ENCODE data around the gene IGSF9.

IGSF9 gene

DNA sequence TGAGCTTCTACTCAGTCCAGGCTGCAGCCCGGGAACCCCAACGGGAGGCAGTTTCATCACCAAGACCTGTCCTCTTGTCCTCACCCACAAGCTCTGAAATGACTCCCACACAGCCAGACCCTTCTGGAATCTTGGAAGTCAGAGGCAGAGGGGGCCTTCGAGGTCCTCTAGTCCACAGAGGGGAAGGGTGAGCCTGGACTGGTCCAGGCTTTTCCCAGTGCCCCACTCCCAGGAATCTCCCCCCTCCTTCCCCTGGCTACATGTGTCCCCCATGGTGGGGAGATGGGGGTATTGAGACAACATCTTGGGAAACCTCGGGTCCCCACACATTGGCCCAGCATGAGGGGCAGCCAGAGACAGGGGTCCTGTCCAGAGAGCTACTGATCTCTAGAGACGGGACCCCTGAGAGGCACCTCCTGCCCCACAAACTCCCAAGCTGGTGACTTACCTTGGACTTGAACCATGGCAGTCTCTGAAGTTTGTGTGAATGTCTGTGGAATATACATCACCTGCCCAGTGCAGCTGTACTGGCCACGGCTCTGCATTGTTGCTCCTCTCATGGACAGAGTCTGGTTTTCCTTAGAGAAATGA, 28.0 kb upstream of the IGSF9 start:
- DNase-seq = no peak

DNA sequence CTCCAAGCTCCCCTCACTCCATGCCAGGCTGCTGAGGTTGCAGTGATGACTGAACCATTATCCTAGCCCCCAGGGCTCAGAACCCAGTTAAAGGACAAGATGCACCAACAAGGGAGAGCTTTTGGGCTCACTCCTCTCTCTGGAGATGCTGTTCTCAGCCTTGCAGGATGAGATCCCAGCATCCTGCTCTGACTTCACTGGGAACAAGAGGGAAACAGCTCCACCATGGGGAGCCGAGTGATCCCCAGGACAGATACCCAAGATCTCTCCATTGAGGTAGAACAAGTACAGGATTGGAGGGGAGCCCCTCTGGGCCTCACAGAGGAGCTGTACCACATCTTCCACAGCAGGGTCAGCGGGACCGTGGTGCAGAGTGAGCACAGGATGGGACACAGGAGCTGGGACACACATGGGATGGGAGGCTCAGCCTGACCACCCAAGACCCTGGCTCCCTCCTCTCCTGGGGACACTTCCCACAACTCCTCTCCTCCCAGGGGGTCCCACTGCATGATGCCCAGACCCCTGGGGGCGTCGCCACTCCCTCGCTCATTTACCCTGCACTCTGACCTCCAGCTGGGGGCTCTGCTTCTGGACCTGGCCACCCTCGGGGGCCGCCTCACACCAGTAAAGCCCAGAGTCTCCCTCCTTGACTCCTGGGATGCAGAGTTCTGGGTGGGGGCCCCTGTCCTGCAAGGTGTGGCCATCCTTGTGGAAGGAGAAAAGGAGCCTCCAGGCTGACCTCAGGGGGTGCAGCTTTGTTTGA, 27.2 kb upstream of the IGSF9 start:
- no peak for DNase-seq

DNA sequence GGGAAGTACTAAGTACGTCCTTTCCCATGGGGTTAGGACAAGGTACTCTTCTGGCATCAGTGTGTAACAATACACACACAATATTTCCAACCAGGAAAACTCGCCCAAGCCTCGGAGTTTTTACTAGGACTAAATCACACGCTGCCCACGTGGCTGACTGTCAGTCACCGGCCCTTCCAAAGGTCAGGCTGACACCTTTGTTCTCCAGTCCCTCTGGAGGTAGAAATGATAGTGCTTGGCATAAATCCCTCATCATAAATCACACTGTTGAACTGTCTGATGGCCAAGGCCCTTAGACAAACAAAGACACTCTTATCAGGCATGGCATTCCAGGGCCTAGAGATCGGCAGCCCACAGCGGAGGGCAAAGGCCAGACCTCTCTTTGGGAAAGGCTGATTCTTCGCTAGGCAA, 25.5 kb upstream of the IGSF9 start:
- no peak for DNase-seq

DNA sequence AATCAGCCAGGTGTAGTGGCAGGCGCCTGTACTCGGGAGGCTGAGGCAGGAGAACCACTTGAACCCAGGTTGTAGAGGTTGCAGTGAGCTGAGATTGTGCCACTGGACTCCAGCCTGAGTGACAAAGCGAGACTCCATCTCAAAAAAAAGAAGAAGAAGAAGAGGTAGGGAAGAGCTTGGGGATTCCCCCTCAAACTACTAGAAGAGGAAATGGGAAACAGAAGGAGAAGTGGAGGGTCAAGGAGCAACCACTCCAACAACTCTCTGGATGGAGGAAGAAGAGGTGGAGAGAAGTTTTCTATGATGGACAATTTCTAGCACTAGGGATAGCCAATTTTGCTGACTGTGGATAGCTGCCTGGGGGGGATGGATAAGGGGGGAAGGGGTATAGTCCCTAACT, 23.5 kb upstream of the IGSF9 start:
- no peak for DNase-seq

DNA sequence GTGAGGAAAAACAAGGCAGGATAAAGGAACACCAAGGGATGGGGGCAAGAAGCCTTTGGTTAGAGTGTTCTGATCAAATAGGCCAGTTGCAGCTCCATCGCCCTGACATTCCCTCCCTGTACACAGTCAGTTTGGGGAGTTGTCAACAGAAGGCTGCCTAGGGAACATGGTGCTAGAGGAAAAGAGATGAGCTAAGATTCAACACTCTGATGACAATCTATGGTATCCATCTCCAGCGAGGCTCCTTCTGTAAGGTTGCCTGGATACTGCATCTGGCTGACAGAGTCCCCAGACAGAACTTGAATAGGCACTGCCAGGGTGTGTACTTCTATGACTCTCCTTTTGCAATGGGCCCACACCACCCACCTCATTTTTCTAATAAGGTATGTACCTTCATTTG, 19.9 kb upstream of the IGSF9 start:
- DNase-seq = no peak

DNA sequence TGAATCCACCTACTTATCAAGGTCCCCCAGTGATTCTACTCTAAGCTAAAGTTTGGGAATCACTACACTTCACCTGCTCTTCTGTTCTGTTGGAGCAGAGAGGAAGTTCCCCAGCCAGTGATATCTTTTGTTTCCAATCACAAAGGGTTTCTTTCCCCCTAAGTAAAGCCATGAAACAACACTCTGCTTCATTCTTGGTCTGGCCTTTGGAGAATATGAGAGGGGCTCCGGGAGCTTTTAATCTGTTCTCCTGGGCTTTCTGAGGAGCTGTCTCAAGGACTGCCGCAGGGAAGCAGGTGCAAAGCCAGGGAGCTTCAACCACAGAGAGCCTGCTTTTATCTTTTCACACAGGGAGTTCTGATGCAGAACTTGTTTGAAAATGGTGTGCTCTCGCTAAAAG, 18.7 kb upstream of the IGSF9 start:
- no peak for DNase-seq

DNA sequence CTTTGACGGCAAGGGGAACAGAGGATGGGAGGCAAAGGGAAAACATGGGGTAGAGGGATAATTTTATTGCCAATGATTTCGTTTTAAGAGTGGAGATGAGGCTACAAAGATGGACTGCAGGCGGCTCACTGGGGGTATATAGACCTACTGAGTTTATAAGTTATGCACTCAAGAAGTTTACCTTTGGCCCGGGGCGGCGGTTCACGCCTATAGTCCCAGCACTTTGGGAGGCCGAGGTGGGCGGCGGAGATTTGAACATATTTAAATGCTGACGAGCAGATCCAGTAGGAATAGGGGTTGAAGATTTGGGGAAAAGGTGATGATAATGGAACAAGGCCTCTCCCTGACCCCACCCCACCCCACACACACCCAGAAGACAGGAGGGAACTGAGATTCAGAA, 16.8 kb upstream of the IGSF9 start:
- DNase-seq = no peak

DNA sequence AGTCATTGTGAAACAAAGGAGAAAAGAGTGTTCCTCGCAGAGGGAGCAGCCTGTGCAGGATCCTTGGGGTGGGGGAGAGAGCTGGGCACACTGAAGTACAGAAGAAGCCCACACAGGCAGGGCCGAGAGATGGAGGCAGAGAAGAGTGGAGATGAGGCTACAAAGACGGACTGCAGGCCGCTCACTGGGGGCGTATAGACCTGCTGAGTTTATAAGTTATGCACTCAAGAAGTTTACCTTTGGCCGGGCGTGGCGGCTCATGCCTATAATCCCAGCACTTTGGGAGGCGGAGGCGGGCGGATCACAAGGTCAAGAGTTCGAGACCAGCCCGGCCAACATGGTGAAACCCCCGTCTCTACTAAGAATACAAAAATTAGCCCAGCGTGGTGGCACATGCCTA, 16.2 kb upstream of the IGSF9 start:
- DNase-seq = no peak

DNA sequence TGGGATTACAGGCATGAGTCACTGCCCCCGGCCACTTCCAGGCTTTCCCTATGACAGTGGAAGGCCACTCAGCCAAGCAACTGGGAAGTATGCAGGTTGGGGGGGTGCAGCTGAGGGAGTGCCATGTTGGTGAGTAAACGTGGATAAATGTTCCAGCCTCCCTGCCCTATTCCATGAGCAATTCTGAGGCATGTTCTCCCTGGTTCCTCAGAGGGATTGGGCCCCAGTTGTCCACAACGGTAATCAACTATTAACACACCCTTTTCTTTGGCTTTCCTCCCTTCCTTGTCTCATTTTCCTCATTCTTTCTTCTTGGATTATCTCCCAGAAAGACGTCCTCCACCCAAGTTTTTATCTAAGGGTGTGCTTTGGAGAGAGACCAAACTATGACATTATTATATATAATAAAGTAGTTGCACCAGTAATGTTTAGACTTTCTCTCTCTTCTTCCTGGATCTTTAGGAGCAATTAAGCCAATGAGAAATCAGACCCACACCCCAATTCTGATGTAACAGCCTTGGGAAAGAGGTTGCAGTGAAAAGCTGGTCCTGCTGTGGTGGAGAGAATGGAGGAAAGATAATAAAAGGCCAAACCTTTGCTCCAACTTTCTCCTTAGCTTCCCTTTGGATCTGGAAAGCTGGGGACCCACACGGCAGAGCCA, 15.4 kb upstream of the IGSF9 start:
- DNase-seq = no peak

DNA sequence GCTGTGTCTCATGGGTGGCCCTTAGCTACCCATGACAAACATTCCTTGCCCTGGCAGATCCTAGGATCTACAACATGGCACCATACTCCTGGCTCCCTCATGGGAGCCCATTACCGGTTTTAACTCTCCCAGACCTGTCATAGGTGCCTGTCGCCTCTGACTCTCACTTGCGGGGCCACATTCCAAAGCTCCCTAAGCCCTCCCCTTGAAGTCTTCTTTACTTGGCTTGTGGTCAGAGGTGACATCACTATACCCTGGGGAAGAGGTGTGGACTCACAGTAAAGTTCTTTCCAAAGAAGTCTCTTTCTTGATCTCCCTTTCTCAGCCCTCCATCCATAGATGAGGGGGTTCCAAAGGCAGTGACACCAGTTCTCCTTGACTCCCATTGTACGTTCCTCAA, 14.0 kb upstream of the IGSF9 start:
- no peak for DNase-seq

DNA sequence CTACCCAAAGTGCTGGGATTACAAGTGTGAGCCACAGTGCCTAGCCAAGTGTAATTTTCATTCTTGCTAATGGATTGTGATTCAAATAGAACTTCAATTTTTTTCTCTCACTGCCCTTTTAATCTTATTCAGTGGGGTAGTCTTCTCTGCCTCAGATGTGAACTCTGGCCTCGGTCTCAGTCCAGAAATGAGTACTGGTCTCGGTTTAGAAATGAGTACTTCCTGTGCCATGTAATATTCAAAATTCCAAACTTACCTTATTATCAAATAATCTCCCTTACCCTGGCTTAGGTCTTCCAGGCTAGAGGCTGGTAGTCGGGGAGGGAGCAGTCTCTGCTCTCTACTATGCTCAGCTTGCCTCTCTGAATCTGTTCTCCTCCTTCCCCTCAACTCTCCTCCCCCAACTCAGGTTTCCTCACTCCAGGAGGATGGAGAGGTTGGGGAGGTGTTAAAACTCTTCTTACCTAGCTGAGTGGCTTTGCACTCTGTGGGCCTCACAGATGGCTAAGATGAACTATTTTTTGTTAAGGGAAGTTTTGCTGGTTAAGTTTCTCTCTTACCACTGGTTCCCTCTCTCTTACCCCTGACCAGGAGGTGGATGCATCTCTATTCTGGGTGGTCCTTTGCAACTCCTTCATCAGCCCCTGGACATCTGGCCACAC, 13.4 kb upstream of the IGSF9 start:
- no peak for DNase-seq

DNA sequence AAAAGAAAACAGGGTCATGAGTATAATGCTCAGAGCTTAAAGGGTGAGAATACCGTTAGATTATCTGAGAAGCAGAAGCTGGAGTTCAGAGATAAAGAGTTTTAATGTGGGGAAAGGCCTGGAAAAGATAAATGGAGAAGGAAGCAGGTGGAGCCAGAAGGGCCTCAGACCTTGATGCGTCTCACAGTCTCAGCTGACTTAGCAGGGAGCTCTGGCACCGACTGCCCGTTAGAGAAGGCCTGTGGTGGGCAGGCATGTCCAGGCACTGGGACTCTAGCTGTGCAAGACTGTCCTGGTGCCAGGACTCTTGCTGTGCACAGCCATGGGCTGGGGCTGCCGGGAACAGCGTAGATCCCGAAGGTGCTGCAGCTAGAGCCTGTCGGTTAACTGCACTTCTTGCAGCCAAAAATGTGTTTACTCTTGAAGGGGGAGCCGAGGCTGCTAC, 12.4 kb upstream of the IGSF9 start:
- no peak for DNase-seq

DNA sequence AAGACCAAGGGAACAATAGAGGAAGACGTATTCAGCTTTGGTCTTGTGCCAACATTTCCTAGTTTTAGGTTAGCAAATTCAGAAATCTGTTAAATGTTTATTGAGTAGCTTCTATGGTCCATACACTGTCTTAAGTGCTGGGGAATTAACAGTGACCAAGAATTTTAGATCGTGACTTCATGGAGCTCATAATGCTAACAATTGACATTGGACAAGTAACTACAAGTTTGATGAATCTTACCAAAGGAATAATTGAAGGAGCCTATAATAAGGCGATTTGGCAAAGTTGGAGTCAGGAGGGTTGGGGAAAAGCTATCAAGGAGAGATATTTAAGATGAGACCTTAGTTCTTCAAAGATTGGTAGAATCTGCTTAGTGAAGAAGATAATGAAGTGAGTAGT, 10.0 kb upstream of the IGSF9 start:
- DNase-seq = no peak

DNA sequence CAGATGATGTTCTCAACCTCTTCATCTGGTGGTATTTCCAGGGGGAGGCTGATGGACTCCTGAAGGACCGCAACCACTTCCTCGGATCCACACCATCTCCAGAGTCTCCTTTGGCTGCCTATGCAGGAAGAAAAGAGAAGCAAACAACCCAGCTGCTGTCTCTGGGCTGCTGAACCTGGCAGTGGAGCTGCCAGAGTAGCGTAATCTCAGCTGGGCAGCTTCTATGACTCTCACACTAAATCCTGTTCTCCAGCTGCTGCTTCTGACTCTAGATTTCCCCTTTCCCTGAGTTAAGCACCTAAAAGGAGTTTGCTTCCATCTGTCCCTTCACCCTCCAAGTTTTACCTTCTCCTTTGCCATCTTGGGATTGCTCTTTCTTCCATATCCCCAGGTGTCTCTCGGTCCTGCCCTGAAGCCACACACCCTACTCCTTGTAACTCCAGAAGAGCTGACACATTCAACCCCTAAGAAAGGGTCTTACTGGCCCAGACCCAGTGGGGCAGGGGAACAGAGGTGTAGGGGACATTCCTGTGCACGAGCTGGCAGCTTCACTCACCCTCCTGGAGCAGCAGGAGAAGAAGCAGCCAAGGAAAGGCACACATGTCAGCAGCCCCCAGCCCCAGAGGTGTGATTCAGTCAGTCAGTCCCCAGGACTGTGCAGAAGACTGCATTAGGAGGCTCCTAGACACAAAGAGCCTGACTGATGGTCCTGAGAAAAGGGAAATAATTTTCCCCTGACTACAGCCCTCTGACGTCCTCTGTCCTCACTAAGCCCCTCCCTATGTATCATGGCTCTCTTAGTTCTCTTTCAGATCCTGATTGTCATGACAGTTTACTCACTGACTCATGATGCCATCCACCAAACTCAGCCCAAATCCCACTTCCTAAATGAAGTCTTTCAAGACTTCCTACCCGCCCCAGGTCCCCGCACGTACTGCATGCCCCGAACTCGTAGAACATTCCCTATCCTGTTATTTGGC, 8.4 kb upstream of the IGSF9 start, which contains the start of gene SLAMF9:
SLAMF9 (minus strand) TSS at position 702 of the 980 bp plus-strand sequence; CDS start at position 602, 100 bp downstream.
- DNase-seq = no peak

DNA sequence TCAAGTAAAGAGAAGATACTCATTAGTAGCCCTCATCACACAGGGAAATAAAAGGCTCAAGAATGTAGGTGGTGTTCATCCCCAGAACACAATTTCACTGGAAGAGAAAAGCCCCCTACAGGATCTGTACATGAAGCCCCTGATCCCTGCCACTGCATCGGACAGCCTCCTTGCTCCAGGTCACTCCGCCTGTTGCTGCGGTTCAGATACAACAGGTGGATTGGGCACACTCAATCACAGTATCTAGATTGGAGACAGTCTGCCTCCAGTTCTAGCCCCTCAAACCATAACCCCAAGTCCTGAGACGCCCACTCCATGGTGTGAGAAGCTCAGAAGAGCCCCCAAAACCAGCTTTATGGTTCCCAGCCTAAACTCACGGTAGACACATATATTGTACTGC, 7.5 kb upstream of the IGSF9 start:
- no peak for DNase-seq

DNA sequence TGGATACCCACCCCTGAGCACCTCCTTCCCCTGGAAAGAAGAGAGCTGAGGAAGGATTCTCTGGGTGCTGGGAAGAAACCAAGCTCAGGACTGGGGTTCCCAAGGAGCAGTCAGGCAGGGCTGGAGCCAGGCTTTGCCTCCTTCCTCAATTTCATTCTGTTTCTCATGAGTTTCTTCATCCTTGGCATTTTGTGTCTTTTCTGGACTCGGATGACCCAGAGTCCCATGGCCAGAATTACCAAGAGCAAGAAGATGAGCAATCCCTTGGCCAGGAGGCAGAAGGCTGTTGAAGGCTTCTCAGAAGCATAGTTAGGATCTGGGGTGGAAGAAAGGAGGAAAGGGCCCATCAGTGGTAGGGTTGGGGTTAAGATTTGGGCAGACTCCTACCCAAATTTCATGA, 6.1 kb upstream of the IGSF9 start:
- DNase-seq = no peak

DNA sequence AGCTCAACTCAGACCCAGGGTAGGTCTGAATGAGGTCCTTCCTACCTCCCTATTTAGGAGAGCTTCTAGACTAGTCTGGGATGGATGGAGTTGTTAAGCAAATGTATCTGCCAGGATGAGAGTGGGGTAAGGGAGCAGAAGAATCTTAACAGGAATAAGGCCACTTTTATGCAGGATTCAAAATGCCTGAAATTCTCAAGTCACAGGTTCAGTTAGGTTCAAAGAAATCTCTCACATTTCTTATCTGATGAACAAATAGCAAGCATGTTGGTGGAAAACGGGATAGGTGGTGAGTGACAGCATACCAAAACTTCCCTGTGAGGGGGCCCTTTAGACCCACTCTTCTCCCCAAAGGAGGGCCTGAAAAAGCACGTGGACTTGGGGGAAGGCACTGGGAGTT, 5.6 kb upstream of the IGSF9 start:
- DNase-seq = no peak

DNA sequence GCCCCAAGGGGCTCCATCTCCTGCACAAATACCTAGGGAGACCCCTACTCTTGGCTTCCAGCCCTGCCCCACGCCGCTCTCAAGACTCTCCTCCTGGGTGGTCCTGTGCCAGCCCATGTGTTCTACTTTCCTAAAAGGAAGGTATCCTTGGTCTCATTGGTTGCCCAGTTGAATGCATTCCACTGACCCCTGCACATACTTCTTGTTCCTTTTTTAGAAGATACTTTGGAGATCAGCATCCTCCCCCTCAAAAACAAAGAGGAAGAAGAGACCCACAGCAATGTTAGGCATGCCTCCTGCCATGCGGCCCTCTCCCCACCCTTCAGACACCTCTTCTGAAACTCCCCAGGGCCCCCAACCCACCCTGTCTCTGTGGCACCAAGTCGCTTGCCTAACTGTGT, 4.6 kb upstream of the IGSF9 start:
- no peak for DNase-seq

DNA sequence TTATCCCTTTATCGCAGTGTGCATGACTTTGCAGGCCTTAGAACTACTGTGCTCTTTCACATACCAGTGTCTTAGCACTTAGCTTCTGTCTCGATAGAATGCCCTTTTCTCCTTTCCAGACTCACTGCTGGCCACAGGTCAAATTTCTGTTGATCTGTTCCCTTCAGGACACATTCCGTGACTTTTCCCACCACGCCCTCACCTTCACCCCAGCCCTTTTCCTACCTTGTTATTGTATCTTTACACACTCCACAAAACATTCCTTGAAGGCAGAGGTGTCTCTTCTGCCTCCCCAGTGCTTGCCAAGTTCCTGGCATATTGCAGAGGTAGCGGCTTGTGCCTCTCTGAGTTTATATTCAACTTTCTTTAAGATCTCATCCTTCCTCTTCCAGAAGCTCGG, 3.7 kb upstream of the IGSF9 start:
- DNase-seq = no peak

DNA sequence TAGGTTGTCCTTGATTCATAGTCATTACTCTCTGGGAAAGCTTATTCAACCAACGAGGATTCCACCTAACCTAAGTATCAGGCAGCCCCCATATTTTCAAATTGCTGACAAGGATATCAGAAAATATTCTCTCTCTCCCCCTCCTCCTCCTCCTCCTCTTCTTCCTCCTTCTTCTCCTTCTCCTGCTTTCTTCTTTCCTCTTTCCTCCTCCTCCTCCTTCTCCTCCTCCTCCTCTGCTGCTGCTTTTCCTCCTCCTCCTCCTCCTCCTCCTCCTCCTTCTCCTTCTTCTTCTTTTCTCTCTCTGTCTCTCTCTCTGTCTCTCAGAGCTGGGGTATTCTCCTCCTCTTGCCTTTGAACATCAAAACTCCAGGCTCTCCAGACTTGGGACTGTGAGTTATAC, 2.5 kb upstream of the IGSF9 start:
- DNase-seq = no peak

DNA sequence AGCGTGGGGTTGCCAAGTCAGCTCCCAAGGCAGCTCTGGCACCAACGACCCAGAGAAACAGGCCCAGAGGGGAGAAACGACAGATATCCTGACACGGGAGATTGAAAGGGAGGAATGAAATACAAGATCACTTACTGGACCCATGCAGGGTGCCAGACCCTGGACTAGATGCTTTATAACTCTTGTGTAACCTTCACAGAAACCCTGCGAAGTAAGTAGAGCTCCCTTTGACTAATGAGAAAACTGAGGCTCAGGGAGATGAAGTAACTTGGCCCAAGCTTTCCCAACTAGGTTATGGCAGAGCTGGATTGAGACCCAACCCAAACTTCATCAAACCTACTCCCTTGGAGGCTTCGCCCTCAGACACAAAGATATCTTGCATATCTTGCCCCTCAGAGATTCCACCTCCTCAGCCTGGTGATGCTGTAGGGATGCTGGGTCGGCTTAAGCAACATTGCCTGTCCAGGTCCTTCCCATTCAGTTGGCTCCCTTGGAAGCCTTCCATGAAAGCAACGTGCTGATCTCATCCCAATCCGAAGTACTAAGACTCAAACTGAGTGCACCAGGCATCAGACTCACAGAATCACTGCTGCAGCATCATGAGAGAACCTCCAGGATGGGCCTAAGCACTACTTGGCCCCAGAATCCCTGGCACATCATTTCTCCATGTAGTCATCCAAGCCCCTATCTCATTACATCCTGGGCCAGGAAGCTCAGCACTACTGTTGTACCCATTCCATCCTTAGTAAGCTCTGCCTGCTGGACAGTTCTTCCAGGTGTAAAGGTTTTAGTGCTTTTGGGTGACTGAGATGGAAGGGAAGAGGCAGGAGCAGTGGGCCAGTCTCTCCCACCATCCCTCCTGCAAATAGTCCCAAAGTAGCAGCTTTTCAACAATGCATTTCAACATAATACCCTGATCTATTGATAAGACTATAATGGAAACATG, 1.1 kb upstream of the IGSF9 start:
- DNase-seq = no peak
